H1 (cell line): ENCODE results near the gene TBX21.

ENCODE experiments used
- MAFK ChIP-seq: IDR thresholded peaks from 2 replicates; pipeline ENCODE4 v1.6.1; 2012; ENCODE audit warnings: low read depth, mild to moderate bottlenecking, improper control_type of control experiment, low read length
- POLR2A ChIP-seq, 2 experiments: IDR thresholded peaks; 1 replicate in 1 of 2; 2 replicates in 1 of 2; pipeline ENCODE4 v1.6.1; 2011; ENCODE audit warnings: low read depth in 2 of 2, low read length in 2 of 2, mild to moderate bottlenecking in 2 of 2; ENCODE audit errors: control extremely low read depth in 1 of 2
- SP1 ChIP-seq: IDR thresholded peaks from 2 replicates; pipeline ENCODE4 v1.6.1; 2011; ENCODE audit warnings: low read depth, low read length
- TF ChIP-seq, protein P1 (sequence below), 3 experiments: IDR thresholded peaks; 1 replicate in 2 of 3; 2 replicates in 1 of 3; pipeline versions ENCODE4 v1.5.1 to v1.6.1; 2011; ENCODE audit warnings: low read length in 3 of 3, mild to moderate bottlenecking in 3 of 3, inconsistent platforms in 2 of 3, low read depth in 1 of 3, moderate library complexity in 1 of 3; ENCODE audit not compliant: insufficient read depth in 1 of 3; ENCODE audit errors: control extremely low read depth in 1 of 3

DNA sequence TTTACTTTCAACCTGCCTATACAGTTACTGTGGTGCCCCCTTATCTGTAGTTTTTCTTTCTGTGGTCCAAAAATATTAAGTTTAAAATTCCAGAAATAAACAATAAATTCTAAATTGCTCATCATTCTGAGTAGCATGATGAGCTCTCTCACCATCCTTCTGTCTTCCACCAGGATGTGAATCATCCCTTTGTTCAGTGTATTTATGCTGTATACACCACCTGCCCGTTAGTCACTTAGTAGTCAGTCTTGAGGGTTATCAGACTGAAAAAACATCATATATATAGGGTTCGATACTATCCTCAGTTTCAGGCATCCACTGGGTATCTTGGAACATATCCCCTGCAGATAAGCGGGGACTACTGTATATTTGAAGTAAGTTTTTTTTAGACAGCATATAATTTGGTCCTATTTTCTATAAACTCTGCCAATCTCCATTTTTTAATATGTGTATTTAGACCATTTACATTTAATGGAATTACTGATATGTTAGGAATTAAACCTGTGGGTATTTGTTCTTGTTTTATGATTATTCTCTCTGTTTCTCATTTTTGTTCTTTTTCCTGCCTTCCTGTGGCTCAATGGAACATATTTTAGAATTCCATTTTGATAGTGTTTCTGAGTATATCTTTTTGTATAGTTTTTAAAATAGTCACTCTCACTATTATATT is 31.0 kb downstream of the TBX21 start:
- TF ChIP-seq, protein P1, sequence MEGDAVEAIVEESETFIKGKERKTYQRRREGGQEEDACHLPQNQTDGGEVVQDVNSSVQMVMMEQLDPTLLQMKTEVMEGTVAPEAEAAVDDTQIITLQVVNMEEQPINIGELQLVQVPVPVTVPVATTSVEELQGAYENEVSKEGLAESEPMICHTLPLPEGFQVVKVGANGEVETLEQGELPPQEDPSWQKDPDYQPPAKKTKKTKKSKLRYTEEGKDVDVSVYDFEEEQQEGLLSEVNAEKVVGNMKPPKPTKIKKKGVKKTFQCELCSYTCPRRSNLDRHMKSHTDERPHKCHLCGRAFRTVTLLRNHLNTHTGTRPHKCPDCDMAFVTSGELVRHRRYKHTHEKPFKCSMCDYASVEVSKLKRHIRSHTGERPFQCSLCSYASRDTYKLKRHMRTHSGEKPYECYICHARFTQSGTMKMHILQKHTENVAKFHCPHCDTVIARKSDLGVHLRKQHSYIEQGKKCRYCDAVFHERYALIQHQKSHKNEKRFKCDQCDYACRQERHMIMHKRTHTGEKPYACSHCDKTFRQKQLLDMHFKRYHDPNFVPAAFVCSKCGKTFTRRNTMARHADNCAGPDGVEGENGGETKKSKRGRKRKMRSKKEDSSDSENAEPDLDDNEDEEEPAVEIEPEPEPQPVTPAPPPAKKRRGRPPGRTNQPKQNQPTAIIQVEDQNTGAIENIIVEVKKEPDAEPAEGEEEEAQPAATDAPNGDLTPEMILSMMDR (IDR thresholded peaks at IDR 0.05; ENCODE audit: control extremely low read depth in 1 of 3, insufficient read depth in 1 of 3, low read depth in 1 of 3, low read length in 3 of 3), result no peak
- no peak for TF ChIP-seq POLR2A (IDR thresholded peaks at IDR 0.05; ENCODE audit: control extremely low read depth in 1 of 2, low read depth in 2 of 2, low read length in 2 of 2)
- no peak for TF ChIP-seq MAFK
- TF ChIP-seq SP1, result no peak
